Subcutaneous abdominal adipose tissue (tissue), 5 donors: ENCODE measurements around the gene PADI4.
A peak's percentile ranks its signal among the peaks of the same experiment; 100 is the strongest.

Experiments
- H3K27ac ChIP-seq: one replicate; pipeline ENCODE4 v1.7.0; 2013; ENCODE audit warnings: low read depth, mild to moderate bottlenecking, inconsistent platforms, low read length, moderate library complexity
- H3K27me3 ChIP-seq, 5 donors: one replicate each; pipeline ENCODE4 v1.7.0; 2013; ENCODE audit warnings: low read length in 5 of 5, inconsistent platforms in 1 of 5; ENCODE audit not compliant: control insufficient read depth in 5 of 5, insufficient read depth in 4 of 5
- H3K36me3 ChIP-seq, 5 donors: one replicate each; pipeline ENCODE4 v1.7.0; 2013; ENCODE audit warnings: low read length in 5 of 5; ENCODE audit not compliant: control insufficient read depth in 5 of 5, insufficient read depth in 5 of 5
- H3K4me1 ChIP-seq, 5 donors: one replicate each; pipeline ENCODE4 v1.7.0; 2013; ENCODE audit warnings: low read length in 5 of 5, mild to moderate bottlenecking in 3 of 5, moderate library complexity in 1 of 5; ENCODE audit not compliant: control insufficient read depth in 5 of 5, insufficient read depth in 5 of 5
- H3K4me3 ChIP-seq, 5 donors: one replicate each; pipeline ENCODE4 v1.7.0; 2013; ENCODE audit warnings: low read length in 5 of 5, low read depth in 1 of 5
- H3K9ac ChIP-seq, 5 donors: one replicate each; pipeline ENCODE4 v1.7.0; 2013; ENCODE audit warnings: low read length in 5 of 5, mild to moderate bottlenecking in 4 of 5, moderate library complexity in 3 of 5
- H3K9me3 ChIP-seq, 5 donors: one replicate each; pipeline ENCODE4 v1.7.0; 2013; ENCODE audit warnings: low read length in 5 of 5; ENCODE audit not compliant: control insufficient read depth in 5 of 5
- donor health status: healthy.
- donor health status: healthy.
- donor health status: healthy.
- donor health status: healthy.
- donor health status: healthy.

The PADI4 gene

GRCh38 chr1:17295292-17295691 is 12.7 kb upstream of the PADI4 start:
- no peaks in the 10 kb centered on the region for H3K36me3 ChIP-seq
- no peak overlapping the region for H3K9ac ChIP-seq
- H3K4me1 ChIP-seq = peaks cover 0 to 9% (median 0%) of the 10 kb centered on the region in 5 donors
- H3K27ac ChIP-seq = no peak overlapping the region
- H3K4me3 ChIP-seq = no peak overlapping the region
- peaks cover 0 to 9% (median 4%) of the 10 kb centered on the region in 5 donors for H3K27me3 ChIP-seq
- no peaks in the 10 kb centered on the region for H3K9me3 ChIP-seq

- Histone ChIP-seq H3K27me3 (peaks cover 0 to 6% (median 4%) of the 10 kb centered on the region in 5 donors), H3K9ac (no peak overlapping the region), H3K4me1 (peaks cover 0 to 9% (median 0%) of the 10 kb centered on the region in 5 donors), H3K27ac (no peak overlapping the region), H3K4me3 (no peak overlapping the region), H3K9me3 (peaks cover 0 to 5% (median 3%) of the 10 kb centered on the region in 5 donors), H3K36me3 (no peaks in the 10 kb centered on the region)
Observed at GRCh38 chr1:17296086-17296485, 11.9 kb upstream of the PADI4 start.

GRCh38 chr1:17297991-17298390 is 10.0 kb upstream of the PADI4 start:
- Histone ChIP-seq H3K4me3 (no peak overlapping the region), H3K27ac (no peak overlapping the region), H3K27me3 (peaks cover 0 to 6% (median 4%) of the 10 kb centered on the region in 5 donors), H3K36me3 (no peaks in the 10 kb centered on the region), H3K9ac (no peak overlapping the region), H3K4me1 (peaks cover 0 to 9% (median 0%) of the 10 kb centered on the region in 5 donors), H3K9me3 (peaks cover 0 to 19% (median 18%) of the 10 kb centered on the region in 5 donors)

- no peak overlapping the region for H3K27ac ChIP-seq
- peaks cover 0 to 20% (median 18%) of the 10 kb centered on the region in 5 donors for H3K9me3 ChIP-seq
- H3K27me3 ChIP-seq = no peaks in the 10 kb centered on the region
- no peaks in the 10 kb centered on the region for H3K36me3 ChIP-seq
- H3K9ac ChIP-seq = no peak overlapping the region
- peak overlapping the region in 2 of 5 donors; percentile 8 to 35 for H3K4me3 ChIP-seq
- H3K4me1 ChIP-seq = peaks cover 2 to 20% (median 15%) of the 10 kb centered on the region in 5 donors
Observed at GRCh38 chr1:17301767-17302166, 6.2 kb upstream of the PADI4 start.

- H3K27me3 ChIP-seq = peaks cover 0 to 17% (median 7%) of the 10 kb centered on the region in 5 donors
- peaks cover 0 to 20% (median 18%) of the 10 kb centered on the region in 5 donors for H3K9me3 ChIP-seq
- H3K4me3 ChIP-seq = no peak overlapping the region
- peaks cover 2 to 15% (median 14%) of the 10 kb centered on the region in 5 donors for H3K4me1 ChIP-seq
- no peak overlapping the region for H3K27ac ChIP-seq
- H3K36me3 ChIP-seq = no peaks in the 10 kb centered on the region
- no peak overlapping the region for H3K9ac ChIP-seq
Observed at GRCh38 chr1:17304151-17304825, 3.7 kb upstream of the PADI4 start.

GRCh38 chr1:17304826-17305175 is 3.2 kb upstream of the PADI4 start:
- no peak overlapping the region for H3K27ac ChIP-seq
- no peak overlapping the region for H3K4me3 ChIP-seq
- no peaks in the 10 kb centered on the region for H3K36me3 ChIP-seq
- peaks cover 3 to 21% (median 9%) of the 10 kb centered on the region in 5 donors for H3K27me3 ChIP-seq
- H3K4me1 ChIP-seq = peaks cover 2 to 15% (median 14%) of the 10 kb centered on the region in 5 donors
- peaks cover 0 to 20% (median 18%) of the 10 kb centered on the region in 5 donors for H3K9me3 ChIP-seq
- no peak overlapping the region for H3K9ac ChIP-seq

- Histone ChIP-seq H3K27ac (no peak overlapping the region), H3K36me3 (no peaks in the 10 kb centered on the region), H3K4me3 (no peak overlapping the region), H3K27me3 (peaks cover 8 to 24% (median 12%) of the 10 kb centered on the region in 5 donors), H3K4me1 (peaks cover 2 to 15% (median 14%) of the 10 kb centered on the region in 5 donors), H3K9ac (no peak overlapping the region), H3K9me3 (peaks cover 0 to 20% (median 18%) of the 10 kb centered on the region in 5 donors)
Observed at GRCh38 chr1:17305576-17306095, 2.4 kb upstream of the PADI4 start.

GRCh38 chr1:17306407-17306806 is 1.6 kb upstream of the PADI4 start:
- Histone ChIP-seq H3K9ac (no peak overlapping the region), H3K27ac (no peak overlapping the region), H3K4me3 (no peak overlapping the region), H3K9me3 (peaks cover 0 to 15% (median 13%) of the 10 kb centered on the region in 5 donors), H3K27me3 (peaks cover 8 to 24% (median 12%) of the 10 kb centered on the region in 5 donors), H3K36me3 (no peaks in the 10 kb centered on the region), H3K4me1 (peaks cover 2 to 15% (median 14%) of the 10 kb centered on the region in 5 donors)

GRCh38 chr1:17306921-17307320 is 1.1 kb upstream of the PADI4 start:
- Histone ChIP-seq H3K4me3 (no peak overlapping the region), H3K27me3 (peaks cover 8 to 24% (median 12%) of the 10 kb centered on the region in 5 donors), H3K9ac (no peak overlapping the region), H3K9me3 (peaks cover 0 to 12% (median 10%) of the 10 kb centered on the region in 5 donors), H3K4me1 (peaks cover 2 to 15% (median 14%) of the 10 kb centered on the region in 5 donors), H3K36me3 (no peaks in the 10 kb centered on the region), H3K27ac (no peak overlapping the region)

GRCh38 chr1:17307329-17307728 is 668 bp upstream of the PADI4 start:
- H3K9ac ChIP-seq = no peak overlapping the region
- H3K4me1 ChIP-seq = peaks cover 2 to 15% (median 14%) of the 10 kb centered on the region in 5 donors
- no peak overlapping the region for H3K4me3 ChIP-seq
- H3K27me3 ChIP-seq = peaks cover 8 to 24% (median 12%) of the 10 kb centered on the region in 5 donors
- no peak overlapping the region for H3K27ac ChIP-seq
- H3K36me3 ChIP-seq = no peaks in the 10 kb centered on the region
- peaks cover 0 to 8% (median 6%) of the 10 kb centered on the region in 5 donors for H3K9me3 ChIP-seq
